GM19023 (cell line): ENCODE data around the gene PATJ.
"Not testable (repeated sequence)": the region's sequence is repeated elsewhere in the genome, so short reads cannot be mapped to it uniquely, and the experiment has no call there.

Source experiments
- ATAC-seq: cut with Tn5 transposase; IDR thresholded peaks from one replicate; pipeline ENCODE4 v1.9.1; 2021; ENCODE audit warnings: mild to moderate bottlenecking, moderate library complexity; ENCODE audit not compliant: unreplicated experiment

The PATJ gene

GRCh38 chr1:62194651-62195544 lies 452.6 kb downstream of the PATJ start, which contains the start of gene L1TD1:
Gene L1TD1 (plus strand): TSS chr1:62194849. CDS start chr1:62206629, 11,780 bp downstream.
- ATAC-seq = no peak

- no peak for ATAC-seq
These were observed 453.9 kb downstream of the PATJ start for GRCh38 chr1:62196086-62196690.

GRCh38 chr1:62198069-62198780 lies 455.9 kb downstream of the PATJ start:
- no peak for ATAC-seq

- ATAC-seq = no peak
These were observed 456.5 kb downstream of the PATJ start for GRCh38 chr1:62198781-62199125.

- no peak for ATAC-seq
These were observed 464.9 kb downstream of the PATJ start for GRCh38 chr1:62207187-62207586.

GRCh38 chr1:62208087-62208486 lies 465.8 kb downstream of the PATJ start:
- no peak for ATAC-seq

- ATAC-seq = no peak
These were observed 466.7 kb downstream of the PATJ start for GRCh38 chr1:62208970-62209369.

GRCh38 chr1:62209931-62210595 lies 467.8 kb downstream of the PATJ start:
- ATAC-seq = no peak

GRCh38 chr1:62210960-62211359 lies 468.7 kb downstream of the PATJ start:
- ATAC-seq = no peak

- ATAC-seq = no peak
These were observed 470.1 kb downstream of the PATJ start for GRCh38 chr1:62212411-62212810.

GRCh38 chr1:62213075-62213914 lies 471.0 kb downstream of the PATJ start:
- no peak for ATAC-seq

GRCh38 chr1:62218604-62219003 lies 476.3 kb downstream of the PATJ start:
- ATAC-seq = no peak

GRCh38 chr1:62220456-62220855 lies 478.2 kb downstream of the PATJ start:
- not testable (repeated sequence) for ATAC-seq

GRCh38 chr1:62221171-62221570 lies 478.9 kb downstream of the PATJ start:
- no peak for ATAC-seq

GRCh38 chr1:62222321-62222720 lies 480.0 kb downstream of the PATJ start:
- ATAC-seq = no peak

- no peak for ATAC-seq
These were observed 481.9 kb downstream of the PATJ start for GRCh38 chr1:62224182-62224581.

GRCh38 chr1:62227496-62227895 lies 485.2 kb downstream of the PATJ start:
- ATAC-seq = no peak
